AG09309 (cell line): Measurements from ENCODE around the gene UNC13A.
"Not testable (repeated sequence)": the region's sequence is repeated elsewhere in the genome, so short reads cannot be mapped to it uniquely, and the experiment has no call there.

Source experiments
- DNase-seq: peaks from one replicate; pipeline ENCODE4 v3.0.0-alpha.2; 2010; ENCODE audit warnings: low read depth
- H3K4me3 ChIP-seq: 2 replicates; pipeline ENCODE4 v1.5.1; 2011; ENCODE audit warnings: mild to moderate bottlenecking, low read depth, low read length, moderate library complexity; ENCODE audit not compliant: control insufficient read depth
- CTCF ChIP-seq: IDR thresholded peaks from 2 replicates; pipeline ENCODE4 v1.5.1; 2011; ENCODE audit warnings: mild to moderate bottlenecking, low read depth, low read length, inconsistent platforms; ENCODE audit not compliant: insufficient read depth, control insufficient read depth; ENCODE audit errors: missing control alignments

Gene UNC13A

DNA sequence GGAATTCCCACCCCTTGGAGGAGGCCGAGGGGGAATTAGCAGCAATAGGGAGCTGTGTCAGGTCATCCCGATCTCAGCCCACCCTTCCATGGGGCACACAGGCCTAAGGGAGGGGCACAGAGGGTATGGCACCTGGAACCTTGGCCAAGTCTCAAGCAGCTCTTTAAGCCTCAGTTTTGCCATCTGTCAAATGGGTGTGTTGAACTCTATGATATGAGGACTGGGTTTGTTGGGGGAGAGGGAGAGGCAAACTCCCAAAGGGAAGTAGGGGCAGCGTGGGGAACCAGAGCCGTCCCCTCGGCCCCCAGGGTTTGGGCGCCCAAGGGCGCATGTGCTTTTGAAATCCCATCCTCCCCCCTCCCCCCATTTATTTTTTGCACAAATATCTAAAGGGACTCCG, 83.0 kb downstream of the UNC13A start:
- no peak overlapping the region for H3K4me3 ChIP-seq
- no peak for DNase-seq
- TF ChIP-seq CTCF: no peak

DNA sequence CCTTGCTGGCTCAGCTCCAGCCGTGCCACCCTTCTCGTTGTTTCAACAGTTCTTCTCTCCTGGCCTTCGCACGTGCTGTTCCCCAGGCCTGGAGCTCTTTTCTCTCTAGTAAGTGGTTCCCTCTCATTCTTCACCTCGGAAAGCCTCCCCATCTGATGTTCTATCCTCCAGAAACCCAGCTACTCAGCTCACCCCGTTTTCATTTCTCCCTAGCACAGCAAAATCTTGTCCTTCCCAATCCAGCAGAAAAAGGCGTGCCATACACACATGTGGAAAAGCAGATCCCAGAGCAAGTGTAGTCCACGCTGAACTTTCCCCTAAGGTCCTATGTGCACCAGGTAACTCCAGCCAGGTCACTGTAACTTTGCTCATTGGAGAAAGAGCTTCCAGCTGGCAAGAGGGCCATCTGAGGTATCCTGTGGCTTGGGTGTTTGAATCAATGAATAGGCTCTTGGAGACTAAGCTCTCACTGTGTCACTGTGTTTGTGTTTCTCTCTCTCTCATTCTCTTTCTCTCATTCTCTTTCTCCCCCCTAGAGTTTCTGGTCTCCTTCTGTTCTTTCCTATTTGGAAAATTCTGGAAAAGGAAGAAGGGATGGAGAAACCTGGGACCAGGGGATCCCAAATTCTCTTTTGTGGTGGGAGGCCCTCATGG, 83.7 kb downstream of the UNC13A start:
- no peak for DNase-seq
- no peak overlapping the region for H3K4me3 ChIP-seq
- TF ChIP-seq CTCF: no peak

- H3K4me3 ChIP-seq: no peak overlapping the region
- TF ChIP-seq CTCF: no peak
- DNase-seq: no peak
Observed at GRCh38 chr19:17602872-17603510, 85.2 kb downstream of the UNC13A start.

- H3K4me3 ChIP-seq: no peak overlapping the region
- no peak for TF ChIP-seq CTCF
- DNase-seq: no peak
Observed at GRCh38 chr19:17602217-17602616, 85.9 kb downstream of the UNC13A start.

GRCh38 chr19:17601683-17602082, 86.5 kb downstream of the UNC13A start:
- H3K4me3 ChIP-seq: no peak overlapping the region
- no peak for DNase-seq
- TF ChIP-seq CTCF: no peak

- H3K4me3 ChIP-seq: no peak overlapping the region
- no peak for TF ChIP-seq CTCF
- DNase-seq: no peak
Observed at GRCh38 chr19:17599780-17600179, 88.4 kb downstream of the UNC13A start.

DNA sequence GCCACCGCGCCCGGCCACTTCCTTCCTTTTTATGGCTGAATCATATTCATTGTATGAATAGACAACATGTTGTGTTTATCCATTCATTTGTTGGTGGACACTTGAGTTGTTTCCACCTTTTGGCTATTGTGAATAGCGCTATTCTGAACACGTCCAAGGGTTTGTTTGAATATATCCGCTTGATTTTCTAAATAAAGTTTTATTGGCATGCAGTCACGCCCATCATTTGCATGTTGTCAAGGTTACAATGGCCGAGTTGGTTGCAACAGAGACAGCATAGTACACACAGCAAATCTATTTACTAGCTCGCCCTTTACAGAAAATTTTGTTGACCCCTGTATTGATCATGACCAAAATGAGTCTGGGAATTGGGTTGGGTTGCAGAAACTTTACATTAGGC, 89.2 kb downstream of the UNC13A start:
- no peak overlapping the region for H3K4me3 ChIP-seq
- DNase-seq: no peak
- no peak for TF ChIP-seq CTCF

- H3K4me3 ChIP-seq, DNase-seq: not testable (repeated sequence)
Observed at GRCh38 chr19:17598063-17598462, 90.1 kb downstream of the UNC13A start.

DNA sequence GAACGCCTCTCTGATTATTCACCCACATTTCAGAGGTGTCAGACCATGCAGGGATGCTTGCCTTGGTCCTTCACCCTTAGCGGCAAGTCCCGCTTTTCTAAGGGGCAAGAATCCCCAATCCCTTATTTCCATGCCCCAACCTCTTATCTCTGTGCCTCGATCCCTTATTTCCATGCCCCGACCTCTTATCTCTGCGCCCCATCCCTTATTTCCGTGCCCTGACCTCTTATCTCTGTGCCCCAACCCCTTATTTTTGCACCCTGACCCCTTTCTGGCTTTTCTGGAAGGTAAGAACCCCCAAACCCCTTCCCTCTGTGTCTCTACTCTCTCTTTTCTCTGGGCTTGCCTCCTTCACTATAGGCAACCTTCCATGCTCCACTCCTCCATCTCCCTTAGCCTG, 93.9 kb downstream of the UNC13A start:
- not testable (repeated sequence) for DNase-seq, H3K4me3 ChIP-seq
